Middle frontal gyrus (tissue), 1 donor: ENCODE measurements around the gene SLC25A44.
A peak's percentile ranks its signal among the peaks of the same experiment; 100 is the strongest.
"Not testable (repeated sequence)": the region's sequence is repeated elsewhere in the genome, so short reads cannot be mapped to it uniquely, and the experiment has no call there.

Experiments used
- DNase-seq: peaks from one replicate; pipeline ENCODE4 v3.0.0-alpha.2; 2015; ENCODE audit warnings: low spot score; ENCODE audit errors: extremely low spot score

The SLC25A44 gene

GRCh38 chr1:156200044-156200443 lies 6.1 kb downstream of the SLC25A44 start:
- DNase-seq, result no peak

GRCh38 chr1:156203331-156203730 lies 9.4 kb downstream of the SLC25A44 start:
- no peak for DNase-seq

- DNase-seq, result no peak
Measured at GRCh38 chr1:156204686-156205085, 10.8 kb downstream of the SLC25A44 start.

GRCh38 chr1:156211243-156211642 lies 17.3 kb downstream of the SLC25A44 start:
- no peak for DNase-seq

- DNase-seq, result no peak
Measured at GRCh38 chr1:156212130-156212529, 18.2 kb downstream of the SLC25A44 start.

- peak; percentile 96 for DNase-seq
Measured at GRCh38 chr1:156212833-156213643, 19.1 kb downstream of the SLC25A44 start, which contains the start of gene PMF1. Gene PMF1, plus strand, starts transcription at chr1:156213007. Its CDS starts 9 bp downstream, at chr1:156213016.

GRCh38 chr1:156213644-156213966 lies 19.7 kb downstream of the SLC25A44 start:
- DNase-seq, result no peak

- no peak for DNase-seq
Measured at GRCh38 chr1:156214024-156214748, 20.3 kb downstream of the SLC25A44 start.

- not testable (repeated sequence) for DNase-seq
Measured at GRCh38 chr1:156216361-156217086, 22.6 kb downstream of the SLC25A44 start.

- no peak for DNase-seq
Measured at GRCh38 chr1:156217871-156218270, 24.0 kb downstream of the SLC25A44 start.

GRCh38 chr1:156220226-156220625 lies 26.3 kb downstream of the SLC25A44 start:
- no peak for DNase-seq

GRCh38 chr1:156221986-156222692 lies 28.2 kb downstream of the SLC25A44 start:
- no peak for DNase-seq

- DNase-seq, result no peak
Measured at GRCh38 chr1:156225677-156226014, 31.7 kb downstream of the SLC25A44 start.

- DNase-seq, result no peak
Measured at GRCh38 chr1:156226116-156226538, 32.2 kb downstream of the SLC25A44 start.

GRCh38 chr1:156226782-156227181 lies 32.9 kb downstream of the SLC25A44 start:
- no peak for DNase-seq

- DNase-seq, result no peak
Measured at GRCh38 chr1:156228501-156228900, 34.6 kb downstream of the SLC25A44 start.

GRCh38 chr1:156229809-156230472 lies 36.0 kb downstream of the SLC25A44 start:
- DNase-seq, result no peak

- no peak for DNase-seq
Measured at GRCh38 chr1:156230473-156230837, 36.6 kb downstream of the SLC25A44 start.

- DNase-seq, result no peak
Measured at GRCh38 chr1:156232201-156232894, 38.4 kb downstream of the SLC25A44 start.

- DNase-seq, result no peak
Measured at GRCh38 chr1:156233426-156234127, 39.7 kb downstream of the SLC25A44 start.
